H1 (cell line): ENCODE results near the gene TMCO2. TPM values are rescaled to one million over a fixed set of nuclear protein-coding genes. Genes with fewer than 3 reads are reported as not detected.

Source experiments
- CTCF ChIA-PET: fragments of 300-600 bp; sonication (Branson Sonifier 250); formaldehyde crosslinking; loops from one replicate; lab custom pipeline; 2021; ENCODE audit not compliant: partially characterized antibody; lab: Charles Lee
- POLR2A ChIA-PET: fragments of 300-600 bp; sonication (Branson Sonifier 250); formaldehyde crosslinking; loops from one replicate; lab custom pipeline; 2021; ENCODE audit warnings: inconsistent platforms; ENCODE audit not compliant: partially characterized antibody; lab: Charles Lee
- DNase-seq, 2 experiments: peaks; one replicate each; pipeline versions ENCODE4 v3.0.0 to v3.0.0-alpha.2; 2010 to 2022; ENCODE audit warnings: low spot score in 2 of 2, low read depth in 1 of 2, mixed read lengths in 1 of 2
- FAIRE-seq: peaks from 2 replicates; lab custom pipeline; 2011; peaks lifted over from hg19 to GRCh38; lab: Jason Lieb, UNC
- H2AFZ ChIP-seq: 2 replicates; pipeline ENCODE4 v1.8.1; 2012; ENCODE audit warnings: low read length, inconsistent platforms
- H2AK5ac ChIP-seq: 2 replicates; pipeline ENCODE4 v1.6.1; 2013; ENCODE audit warnings: low read depth, low read length
- H2BK120ac ChIP-seq: replicated peaks from 2 replicates; pipeline ENCODE3; 2013; ENCODE audit warnings: low read depth, low read length, inconsistent platforms
- H2BK12ac ChIP-seq: 2 replicates; pipeline ENCODE4 v1.6.1; 2013; ENCODE audit warnings: low read depth, low read length
- H2BK15ac ChIP-seq: 2 replicates; pipeline ENCODE4 v1.6.1; 2013; ENCODE audit warnings: low read length
- H2BK20ac ChIP-seq: 2 replicates; pipeline ENCODE4 v1.6.1; 2013; ENCODE audit warnings: low read length
- H2BK5ac ChIP-seq: 2 replicates; pipeline ENCODE4 v1.6.1; 2013; ENCODE audit warnings: low read depth, low read length
- H3K14ac ChIP-seq: 2 replicates; pipeline ENCODE4 v1.6.1; 2013; ENCODE audit warnings: inconsistent platforms; ENCODE audit not compliant: insufficient read length
- H3K18ac ChIP-seq: 2 replicates; pipeline ENCODE4 v1.6.1; 2013; ENCODE audit warnings: low read length; ENCODE audit errors: extremely low read depth
- H3K23ac ChIP-seq: 2 replicates; pipeline ENCODE4 v1.6.1; 2013; ENCODE audit warnings: inconsistent platforms; ENCODE audit not compliant: insufficient read length
- H3K23me2 ChIP-seq: 2 replicates; pipeline ENCODE4 v1.6.1; 2013; ENCODE audit warnings: low read depth, low read length
- H3K27ac ChIP-seq: 2 replicates; pipeline ENCODE4 v1.6.1; 2011; ENCODE audit warnings: low read depth, low read length, inconsistent platforms
- H3K27me3 ChIP-seq, 4 experiments: replicated peaks in 1 of 4; 1 replicate in 1 of 4; 2 replicates in 3 of 4; pipeline versions ENCODE4 v1.6.1 to v1.8.1; 2011 to 2013; ENCODE audit warnings: low read length in 3 of 4, mild to moderate bottlenecking in 3 of 4, inconsistent platforms in 2 of 4, mixed read lengths in 2 of 4, moderate library complexity in 1 of 4; ENCODE audit not compliant: control insufficient read depth in 3 of 4, insufficient read depth in 3 of 4; ENCODE audit errors: extremely low read depth in 1 of 4
- H3K36me3 ChIP-seq, 4 experiments: 2 replicates each; pipeline versions ENCODE4 v1.6.1 to v1.8.1; 2011 to 2013; ENCODE audit warnings: mild to moderate bottlenecking in 4 of 4, low read length in 3 of 4, moderate library complexity in 2 of 4, control low read depth in 1 of 4, inconsistent platforms in 1 of 4; ENCODE audit not compliant: insufficient read depth in 4 of 4, control insufficient read depth in 2 of 4
- H3K4ac ChIP-seq: replicated peaks from 2 replicates; pipeline ENCODE3; 2013; ENCODE audit warnings: low read length, low read depth, mixed read lengths, inconsistent platforms; ENCODE audit not compliant: insufficient read length
- H3K4me1 ChIP-seq, 4 experiments: replicated peaks in 1 of 4; 1 replicate in 1 of 4; 2 replicates in 3 of 4; pipeline versions ENCODE4 v1.6.1 to v1.8.1; 2011 to 2013; ENCODE audit warnings: low read length in 3 of 4, inconsistent platforms in 2 of 4, mixed read lengths in 1 of 4; ENCODE audit not compliant: insufficient read depth in 4 of 4, control insufficient read depth in 3 of 4
- H3K4me2 ChIP-seq, 2 experiments: 2 replicates each; pipeline versions ENCODE4 v1.6.1 to v1.8.1; 2011 to 2013; ENCODE audit warnings: low read depth in 2 of 2, low read length in 2 of 2, control low read depth in 1 of 2, inconsistent platforms in 1 of 2, mild to moderate bottlenecking in 1 of 2; ENCODE audit not compliant: insufficient read depth in 1 of 2
- H3K4me3 ChIP-seq, 4 experiments: fragments of 200-600, 300-600 bp in 1 of 4; sonication (generic), shearing (Covaris generic), sonication (Bioruptor Twin) in 1 of 4; 2 replicates each; pipeline versions ENCODE4 v1.5.1 to v1.8.1; 2011 to 2016; ENCODE audit warnings: low read length in 4 of 4, low read depth in 3 of 4, control low read depth in 2 of 4, inconsistent platforms in 2 of 4, mild to moderate bottlenecking in 2 of 4, mixed read lengths in 1 of 4, moderate library complexity in 1 of 4; ENCODE audit not compliant: insufficient read depth in 2 of 4; ENCODE audit errors: extremely low read depth in 1 of 4
- H3K56ac ChIP-seq: replicated peaks from 2 replicates; pipeline ENCODE3; 2013; ENCODE audit warnings: low read depth, mild to moderate bottlenecking, mixed read lengths, low read length, inconsistent platforms; ENCODE audit not compliant: insufficient read length
- H3K79me1 ChIP-seq: 2 replicates; pipeline ENCODE4 v1.6.1; 2013; ENCODE audit warnings: low read depth, low read length, control low read depth
- H3K79me2 ChIP-seq, 2 experiments: 2 replicates each; pipeline versions ENCODE4 v1.6.1 to v1.8.1; 2012 to 2013; ENCODE audit warnings: low read length in 2 of 2, mild to moderate bottlenecking in 2 of 2, inconsistent platforms in 1 of 2; ENCODE audit not compliant: insufficient read depth in 2 of 2, control insufficient read depth in 1 of 2
- H3K9ac ChIP-seq, 4 experiments: replicated peaks in 1 of 4; 1 replicate in 1 of 4; 2 replicates in 3 of 4; pipeline versions ENCODE4 v1.6.1 to v1.8.1; 2011 to 2013; ENCODE audit warnings: low read depth in 3 of 4, low read length in 3 of 4, control low read depth in 2 of 4, mild to moderate bottlenecking in 2 of 4, moderate library complexity in 2 of 4, inconsistent platforms in 1 of 4; ENCODE audit errors: extremely low read depth in 1 of 4
- H3K9me3 ChIP-seq, 2 experiments: 2 replicates each; pipeline versions ENCODE4 v1.6.1 to v1.8.1; 2012 to 2013; ENCODE audit warnings: mild to moderate bottlenecking in 2 of 2, moderate library complexity in 2 of 2, control low read depth in 1 of 2, inconsistent platforms in 1 of 2, low read depth in 1 of 2, low read length in 1 of 2, mixed read lengths in 1 of 2; ENCODE audit not compliant: insufficient read depth in 2 of 2
- H4K20me1 ChIP-seq, 2 experiments: replicated peaks in 1 of 2; 2 replicates each; pipeline versions ENCODE3 to v1.8.1; 2011 to 2013; ENCODE audit warnings: inconsistent platforms in 2 of 2, low read length in 2 of 2, mild to moderate bottlenecking in 1 of 2; ENCODE audit not compliant: insufficient read depth in 2 of 2, control insufficient read depth in 1 of 2
- H4K5ac ChIP-seq: 2 replicates; pipeline ENCODE4 v1.6.1; 2013; ENCODE audit warnings: low read length, low read depth, mixed read lengths, inconsistent platforms; ENCODE audit not compliant: insufficient read length
- H4K8ac ChIP-seq: 2 replicates; pipeline ENCODE4 v1.8.0; 2013; ENCODE audit warnings: mild to moderate bottlenecking, moderate library complexity, low read length, inconsistent platforms; ENCODE audit not compliant: insufficient read depth; ENCODE audit errors: extremely low read depth
- H4K91ac ChIP-seq: replicated peaks from 2 replicates; pipeline ENCODE3; 2013; ENCODE audit warnings: low read length, mixed read lengths, inconsistent platforms; ENCODE audit not compliant: insufficient read length
- KDM5A ChIP-seq: fragments of 200-600 bp; IDR thresholded peaks from 2 replicates; pipeline ENCODE4 v1.7.1; 2012; ENCODE audit warnings: mild to moderate bottlenecking, low read length, inconsistent platforms, mixed read lengths
- MAFK ChIP-seq: IDR thresholded peaks from 2 replicates; pipeline ENCODE4 v1.6.1; 2012; ENCODE audit warnings: low read depth, mild to moderate bottlenecking, improper control_type of control experiment, low read length
- WGBS, 2 experiments: shearing (Covaris generic) in 1 of 2; methylation state at CpG; one replicate each; pipeline versions ENCODE4 v1.1.6 to v1.1.7; 2013 to 2015; ENCODE audit warnings: low lambda C conversion rate in 2 of 2, mixed read lengths in 2 of 2, inconsistent platforms in 1 of 2, low coverage in 1 of 2, missing lambda C conversion rate in 1 of 2; ENCODE audit not compliant: insufficient replicate concordance in 2 of 2, insufficient coverage in 1 of 2, insufficient read length in 1 of 2; ENCODE audit errors: extremely low coverage in 1 of 2, missing lambda C conversion rate in 1 of 2; 5-methylcytosine and 5-hydroxymethylcytosine counted together
- polyA plus RNA-seq, 7 experiments: library from polyadenylated mRNA; depleted of rRNA in 3 of 7; stranded (reverse) in 5 of 7; unstranded in 2 of 7; fragments of >200 nt in 5 of 7; fragments of 200-250 nt in 2 of 7; gene quantifications; 1 replicate in 5 of 7; 2 replicates in 1 of 7; 4 replicates in 1 of 7; pipeline versions ENCODE4 v1.2.1 to v1.2.3, GENCODE V29; 2011 to 2013; ENCODE audit warnings: missing spikeins in 2 of 7, mixed read lengths in 2 of 7
- total RNA-seq: library from RNA; stranded (reverse); fragmentation: NEBNext Ultra II Directional; extraction: Animal tissue kit (Norgen Biotek cat#: 25700); gene quantifications from 2 replicates; pipeline ENCODE4 v1.2.1, GENCODE V29; 2021
- TF ChIP-seq, protein P1 (sequence below): IDR thresholded peaks from 2 replicates; pipeline ENCODE4 v1.6.1; 2011; ENCODE audit warnings: low read depth, mild to moderate bottlenecking, low read length; ENCODE audit not compliant: insufficient read depth

Gene TMCO2
- total and polyA plus RNA-seq, 2 of the 8 experiments (the other 6 are each of a cell fraction or from before 2014, with no cell fraction given): not detected

DNA sequence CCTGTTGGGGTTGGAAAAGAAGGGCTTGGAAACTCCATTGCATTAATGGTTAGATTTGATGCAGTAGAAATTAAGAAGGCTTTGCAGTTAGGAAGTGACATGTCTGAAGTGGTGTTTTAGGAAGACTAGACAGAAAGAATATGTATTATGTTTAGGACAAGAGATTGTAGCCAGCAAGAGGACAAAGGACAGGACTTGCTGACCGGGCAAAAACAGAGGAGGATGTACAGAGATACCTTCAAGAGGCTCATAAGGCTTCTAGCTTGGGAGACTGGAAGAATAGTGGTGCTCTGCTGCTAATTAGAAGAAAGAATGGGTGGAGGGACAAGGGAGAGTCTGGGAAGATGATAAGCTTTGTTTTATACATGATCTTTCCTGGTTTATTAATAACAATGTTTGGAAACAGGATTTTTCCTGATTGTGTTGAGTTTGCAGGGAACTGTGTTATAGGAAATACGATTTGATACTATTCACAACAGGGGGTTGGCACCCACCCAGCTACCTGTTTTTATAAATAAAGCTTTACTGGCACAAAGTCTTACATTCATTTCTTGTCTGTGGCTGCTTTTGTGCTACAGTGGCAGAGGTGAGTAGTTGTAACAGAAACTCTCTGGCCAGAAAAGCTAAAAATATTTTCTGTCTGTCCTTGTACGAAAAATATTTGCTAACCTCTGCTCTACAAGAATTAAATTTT, 37.1 kb upstream of the TMCO2 start:
- CTCF ChIA-PET: interaction anchor here (0.8 to 2.1 kb wide), 7 partner anchors 9 to 228 kb away, joined by 3 to 5 read pairs (median 3); no protein-coding TSS in a partner anchor
- no peaks in the 10 kb centered on the region for H3K27me3 ChIP-seq
- no peak overlapping the region for H3K4me3 ChIP-seq
- no peak overlapping the region for H3K4me2 ChIP-seq
- TF ChIP-seq KDM5A (no peak), MAFK (peak; percentile 42; the same call in 1 of the 2 replicates)
- TF ChIP-seq, protein P1, sequence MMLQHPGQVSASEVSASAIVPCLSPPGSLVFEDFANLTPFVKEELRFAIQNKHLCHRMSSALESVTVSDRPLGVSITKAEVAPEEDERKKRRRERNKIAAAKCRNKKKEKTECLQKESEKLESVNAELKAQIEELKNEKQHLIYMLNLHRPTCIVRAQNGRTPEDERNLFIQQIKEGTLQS: no peak
- H3K9ac ChIP-seq: no peak overlapping the region
- WGBS, 2 experiments: 83% methylated on average over 3 of the region's 3 CpGs; no CpG with 5 or more reads in 1 of the 2 experiments
- H2AK5ac ChIP-seq: no peak overlapping the region
- POLR2A ChIA-PET: interaction anchor here (1.1 to 1.6 kb wide), 3 partner anchors 10 to 52 kb away, joined by 3 to 5 read pairs (median 3); no protein-coding TSS in a partner anchor
- no peaks in the 10 kb centered on the region for H3K4me1 ChIP-seq
- no peak overlapping the region for H4K8ac ChIP-seq
- no peak overlapping the region for H4K91ac ChIP-seq
- H2BK5ac ChIP-seq: no peak overlapping the region
- no peak overlapping the region for H2AFZ ChIP-seq
- H3K23me2 ChIP-seq: no peaks in the 10 kb centered on the region
- no peak for FAIRE-seq
- peaks cover 0 to 2% of the 10 kb centered on the region in 2 experiments for H4K20me1 ChIP-seq
- H3K79me2 ChIP-seq: no peaks in the 10 kb centered on the region
- no peaks in the 10 kb centered on the region for H3K9me3 ChIP-seq
- H3K14ac ChIP-seq: no peak overlapping the region
- peaks cover 0 to 4% (median 3%) of the 10 kb centered on the region in 4 experiments; a peak in 3 of 8 replicates for H3K36me3 ChIP-seq
- H2BK120ac ChIP-seq: no peak overlapping the region
- no peak for DNase-seq
- H3K56ac ChIP-seq: no peak overlapping the region
- no peak overlapping the region for H3K27ac ChIP-seq
- no peak overlapping the region for H2BK15ac ChIP-seq
- no peak overlapping the region for H2BK20ac ChIP-seq
- H4K5ac ChIP-seq: no peak overlapping the region
- no peak overlapping the region for H2BK12ac ChIP-seq
- H3K18ac ChIP-seq: no peak overlapping the region
- no peaks in the 10 kb centered on the region for H3K79me1 ChIP-seq
- H3K4ac ChIP-seq: no peak overlapping the region
- no peak overlapping the region for H3K23ac ChIP-seq
